CD4-positive, alpha-beta T cell treated with Interleukin-12 subunit alpha and Interleukin-12 subunit beta, for 1 hour (primary cell): ENCODE results near the gene CTSC.

Experiments used
- DNase-seq: peaks from one replicate; pipeline ENCODE4 v3.0.0-alpha.2; 2020

Gene CTSC

DNA sequence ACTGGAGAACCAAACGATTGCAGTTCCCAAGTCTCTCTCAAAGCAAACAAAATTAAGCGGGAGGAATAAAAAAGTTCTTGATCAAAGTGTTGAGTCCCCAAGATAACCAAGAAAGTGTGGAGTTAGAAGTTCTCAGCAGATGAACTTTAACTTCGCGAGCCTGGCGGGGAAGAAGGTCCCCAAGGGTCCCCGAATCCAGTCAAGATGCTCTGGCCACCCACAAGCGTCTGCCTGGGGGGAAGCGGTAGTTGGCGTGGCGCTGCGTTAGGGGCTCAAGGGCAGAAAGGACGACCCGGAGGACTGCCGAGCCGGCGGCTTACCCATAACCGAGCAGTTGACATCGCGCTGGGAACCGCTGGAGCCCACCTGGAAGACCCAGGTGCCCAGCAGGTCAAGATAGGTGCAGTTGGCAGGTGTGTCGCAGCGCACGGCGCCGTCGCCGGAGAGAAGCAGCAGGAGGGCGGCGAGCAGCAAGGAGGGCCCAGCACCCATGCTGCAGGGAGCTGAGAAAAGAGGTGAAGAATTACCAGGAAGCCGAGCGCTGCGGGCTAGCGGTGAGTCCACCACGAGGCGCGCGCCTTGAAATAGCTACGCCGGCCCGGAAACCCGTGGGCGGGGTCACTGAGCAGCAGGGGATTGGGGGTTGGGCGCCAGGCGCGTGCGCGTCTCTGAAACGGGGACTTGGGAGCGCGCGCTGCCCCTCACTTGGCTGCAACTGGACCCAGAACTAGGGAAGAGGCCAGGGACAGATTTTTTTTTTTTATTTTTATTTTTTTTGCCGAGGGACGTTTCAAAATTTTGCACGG lies at the start of gene CTSC:
Gene CTSC (minus strand): TSS at position 556 of the 806 bp plus-strand sequence. CDS start 64 bp downstream, at position 492.
- DNase-seq: peak; percentile 91

DNA sequence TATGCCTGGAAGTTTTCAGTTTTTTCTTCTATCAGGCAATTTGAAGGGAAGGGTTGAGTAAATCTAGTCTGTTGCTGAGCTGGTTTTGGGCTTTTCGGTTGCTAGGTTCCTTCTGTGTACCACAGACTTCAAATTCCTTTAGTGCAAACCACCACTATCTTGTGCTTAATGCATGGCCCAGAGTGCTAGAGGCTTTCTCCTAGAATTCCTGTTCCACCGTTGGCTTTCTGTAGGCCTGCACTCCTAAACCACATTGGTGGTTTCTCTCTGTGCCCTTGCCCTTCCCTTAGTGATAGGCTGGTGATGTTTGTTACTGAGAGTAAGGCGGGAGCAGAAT lies 47.1 kb upstream of the CTSC start:
- DNase-seq: no peak

DNA sequence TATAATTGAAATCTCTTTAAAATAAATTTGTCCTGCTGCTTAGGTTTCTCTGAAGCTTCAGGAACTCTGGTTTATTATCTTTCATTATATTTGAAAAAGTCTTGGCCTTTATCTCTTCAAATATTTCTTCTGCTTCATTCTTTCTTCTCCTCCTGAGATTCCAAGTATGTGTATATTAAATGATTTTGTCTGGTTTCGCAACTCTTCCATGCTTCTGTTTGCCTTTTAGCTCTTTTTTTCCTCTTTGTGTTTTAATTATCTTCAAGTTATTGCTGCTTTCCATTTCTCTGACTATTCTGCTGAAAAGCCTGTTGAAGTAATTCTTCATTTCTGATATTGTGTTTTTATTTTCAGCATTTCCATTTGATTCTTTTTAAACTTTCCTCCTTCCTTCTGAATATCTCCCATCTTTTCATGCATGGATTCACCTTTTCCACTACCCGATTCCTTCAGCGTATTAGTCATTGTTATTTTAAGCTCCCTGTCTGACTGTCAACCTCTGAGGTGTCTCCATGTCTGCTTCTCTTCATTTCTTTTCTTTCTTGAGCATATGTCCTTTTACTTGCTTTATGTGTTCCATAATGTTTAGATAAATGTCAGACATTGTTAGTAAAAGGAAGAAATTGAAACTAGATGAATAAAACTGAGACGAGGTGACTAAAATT lies 46.6 kb upstream of the CTSC start:
- DNase-seq: no peak

DNA sequence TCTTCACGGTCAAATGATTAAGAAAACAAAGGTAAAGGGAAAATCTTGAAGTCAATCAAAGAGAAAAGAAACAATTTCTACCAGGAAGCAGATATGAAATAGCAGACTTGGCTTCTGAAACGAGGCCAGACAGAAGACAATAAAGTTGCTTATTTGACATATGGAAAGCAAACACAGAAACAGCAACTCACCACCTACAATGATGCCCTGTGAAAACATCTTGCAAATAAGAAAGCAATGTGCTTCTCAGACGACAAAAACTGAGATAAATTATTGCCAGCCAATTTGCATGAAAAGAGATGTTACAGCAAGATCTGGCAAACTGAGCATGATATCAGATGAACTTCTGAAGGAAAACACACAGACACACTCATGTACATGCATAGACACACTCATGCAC lies 45.9 kb upstream of the CTSC start:
- DNase-seq: no peak

DNA sequence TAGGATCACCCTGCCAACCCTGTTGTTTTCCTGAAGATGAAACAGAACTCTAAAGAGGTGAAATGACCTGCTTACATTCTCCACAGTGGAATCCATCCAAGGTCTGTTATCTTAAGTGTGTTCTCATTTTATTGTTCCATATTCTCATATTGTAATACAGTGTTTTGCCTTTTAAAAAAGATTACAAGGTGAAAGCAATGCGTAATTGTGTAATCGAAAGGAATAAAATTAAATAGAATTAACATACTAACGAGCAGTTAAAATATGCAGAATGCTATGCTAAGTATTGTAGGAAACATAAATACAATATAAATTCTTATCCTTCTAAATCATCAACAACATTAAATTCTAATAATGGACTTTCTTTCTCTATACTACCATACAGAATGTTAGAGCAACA lies 41.6 kb upstream of the CTSC start:
- no peak for DNase-seq

DNA sequence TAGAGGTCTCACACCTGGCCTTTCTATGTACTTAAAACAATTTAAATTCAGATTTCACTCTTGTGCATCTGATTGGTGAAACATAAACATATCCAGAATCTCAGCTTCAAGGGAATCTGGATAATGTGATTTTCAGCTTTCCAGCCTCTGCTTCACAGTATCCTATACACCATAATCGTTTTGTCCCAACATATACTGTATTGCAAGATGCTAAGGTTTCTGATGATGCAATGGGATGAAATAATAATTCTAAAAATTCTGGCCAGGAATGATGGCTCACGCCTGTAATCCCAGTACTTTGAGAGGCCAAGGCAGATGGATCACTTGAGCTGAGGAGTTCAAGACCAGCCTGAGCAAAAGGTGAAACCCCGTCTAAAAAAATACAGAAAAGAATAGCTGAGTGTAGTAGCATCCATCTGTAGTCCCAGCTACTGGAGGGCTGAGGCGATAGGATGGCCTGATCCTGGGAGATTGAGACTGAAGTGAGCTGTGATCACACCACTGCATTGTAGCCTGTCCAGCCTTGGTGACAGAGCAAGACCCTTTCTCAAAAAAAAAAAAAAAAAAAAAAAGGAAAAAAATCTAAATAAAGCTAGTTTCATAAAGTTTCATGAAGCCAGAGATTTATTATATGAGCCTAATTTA lies 41.0 kb upstream of the CTSC start:
- no peak for DNase-seq

DNA sequence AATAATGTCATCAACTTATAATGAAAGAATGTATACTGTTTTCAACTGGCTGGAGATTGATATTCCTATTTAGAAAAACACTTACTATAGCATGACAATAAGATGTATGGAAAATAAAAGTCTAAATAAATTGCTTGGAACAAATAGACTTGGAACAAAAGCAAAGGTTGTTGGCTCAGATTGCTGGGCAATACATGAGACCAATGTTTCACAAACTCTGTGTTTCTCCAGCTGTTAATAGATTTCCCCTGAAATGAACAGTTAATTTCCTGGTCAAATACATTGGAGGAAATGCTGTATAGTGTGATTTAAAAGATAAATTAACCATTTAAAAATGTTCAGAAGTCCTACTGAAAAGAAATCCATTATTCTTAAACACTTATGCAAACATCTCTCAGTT lies 40.1 kb upstream of the CTSC start:
- no peak for DNase-seq

DNA sequence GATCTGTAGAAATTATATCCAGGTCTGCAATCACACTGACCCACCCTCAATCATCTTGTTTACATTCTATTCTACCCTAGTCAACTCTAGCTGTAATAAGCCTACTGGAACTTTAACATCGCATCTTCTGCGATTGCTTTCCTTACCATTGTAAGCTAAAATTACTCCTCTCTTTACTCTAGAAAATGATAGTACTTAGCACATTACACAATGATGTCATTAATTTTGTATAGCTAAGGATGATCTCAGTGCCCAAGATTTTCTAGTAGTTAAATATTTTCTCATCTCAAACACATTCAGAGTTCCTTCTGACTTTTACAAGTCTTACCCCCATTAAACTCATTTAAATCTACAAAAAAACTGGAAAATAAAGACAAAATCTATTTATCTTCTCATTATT lies 39.6 kb upstream of the CTSC start:
- DNase-seq: no peak

DNA sequence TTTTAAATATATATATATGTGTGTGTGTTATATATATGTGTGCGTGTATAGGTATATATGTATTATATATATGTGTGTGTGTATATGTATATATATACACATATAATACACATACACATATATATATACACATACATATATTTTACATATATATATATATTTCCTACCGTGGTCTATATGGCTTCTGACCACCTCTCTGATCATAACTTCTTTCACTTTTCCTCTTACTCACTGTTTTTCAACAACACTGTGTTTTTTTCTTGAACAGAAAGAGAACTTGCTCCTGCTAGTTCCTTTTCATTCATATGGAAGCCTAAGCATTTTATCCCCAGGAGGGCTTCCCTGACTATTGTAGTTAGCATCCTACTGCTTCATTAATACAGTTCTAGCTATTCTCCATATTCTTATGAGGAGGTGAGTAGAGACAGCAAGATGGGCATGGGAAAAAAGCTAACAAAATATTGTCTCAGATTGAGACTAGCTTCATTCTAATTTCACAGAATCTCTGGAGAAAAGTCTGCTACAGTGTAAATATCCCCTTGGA lies 38.5 kb upstream of the CTSC start:
- no peak for DNase-seq

DNA sequence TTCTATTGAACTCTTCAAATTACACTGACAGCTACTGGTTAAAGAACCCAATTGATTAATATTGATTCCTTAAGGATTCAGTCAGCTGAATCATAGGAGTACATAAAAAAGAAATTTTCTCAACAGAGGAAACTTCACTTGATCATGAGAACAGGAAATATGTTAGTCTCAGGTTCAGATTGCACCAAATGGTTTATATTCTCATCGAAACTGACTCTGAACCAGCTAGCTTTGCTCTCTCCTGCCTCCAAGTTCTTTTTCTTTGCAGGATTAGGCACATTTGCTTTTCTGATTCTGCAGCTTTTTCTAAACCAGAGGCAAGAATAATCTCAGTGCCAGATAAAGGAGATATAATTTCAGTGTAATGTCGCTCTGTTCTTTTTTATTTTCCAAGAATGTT lies 33.2 kb upstream of the CTSC start:
- DNase-seq: no peak

DNA sequence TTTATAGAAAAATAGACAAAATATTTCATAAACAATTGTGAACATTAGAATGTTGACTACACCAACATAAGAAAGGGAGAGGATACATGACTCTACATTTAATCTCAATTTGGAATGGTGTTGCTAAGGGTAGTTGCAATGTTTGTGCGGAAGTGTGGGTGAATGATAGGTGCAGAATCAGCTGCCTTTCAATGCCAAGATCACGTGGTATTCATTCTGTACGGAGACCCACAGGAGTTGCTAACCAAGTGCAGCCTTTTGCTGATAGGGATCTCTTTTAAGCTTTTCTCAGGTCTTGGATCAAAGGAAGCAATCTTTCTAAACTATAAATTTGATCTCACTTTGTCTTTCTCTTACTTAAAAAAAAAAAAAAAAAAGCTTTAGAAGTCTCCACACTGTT lies 29.8 kb upstream of the CTSC start:
- peak; percentile 28 for DNase-seq

DNA sequence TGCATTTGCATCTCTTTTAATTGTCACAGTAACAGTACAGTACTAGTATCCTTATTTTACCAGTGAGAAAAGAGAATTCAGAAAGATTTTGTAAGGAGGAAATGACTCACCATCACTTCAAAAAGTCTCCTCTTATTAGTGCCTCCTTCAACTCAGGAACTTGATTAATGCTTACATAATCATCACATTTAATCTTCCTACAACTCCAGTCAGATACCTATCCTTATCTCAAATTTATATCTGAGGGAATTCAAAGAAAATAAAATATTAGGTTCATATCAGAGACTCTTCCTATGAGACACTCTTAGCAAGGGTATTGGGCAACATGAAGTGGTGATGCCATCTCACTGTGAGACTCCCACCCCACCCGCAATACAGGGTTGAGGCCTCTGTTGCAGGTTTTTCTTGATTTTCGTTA lies 26.1 kb upstream of the CTSC start:
- no peak for DNase-seq

DNA sequence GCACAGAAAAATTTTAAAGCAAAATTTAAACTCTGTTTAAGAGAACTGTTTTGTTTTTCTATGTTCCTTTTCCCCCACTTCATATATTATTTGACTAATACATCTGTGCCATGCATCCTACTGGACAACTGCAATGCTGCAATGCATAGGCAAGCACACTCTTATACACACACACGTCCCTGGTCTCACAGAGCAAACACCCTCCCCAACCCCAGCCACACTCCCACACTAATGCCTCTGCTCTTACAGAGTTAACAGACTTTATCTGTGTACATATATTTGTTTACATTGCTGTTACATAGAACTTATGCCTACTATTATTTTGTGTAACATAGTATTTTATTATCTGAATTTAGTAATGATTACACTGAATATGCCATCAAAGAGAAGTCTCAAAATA lies 25.5 kb upstream of the CTSC start:
- DNase-seq: no peak

DNA sequence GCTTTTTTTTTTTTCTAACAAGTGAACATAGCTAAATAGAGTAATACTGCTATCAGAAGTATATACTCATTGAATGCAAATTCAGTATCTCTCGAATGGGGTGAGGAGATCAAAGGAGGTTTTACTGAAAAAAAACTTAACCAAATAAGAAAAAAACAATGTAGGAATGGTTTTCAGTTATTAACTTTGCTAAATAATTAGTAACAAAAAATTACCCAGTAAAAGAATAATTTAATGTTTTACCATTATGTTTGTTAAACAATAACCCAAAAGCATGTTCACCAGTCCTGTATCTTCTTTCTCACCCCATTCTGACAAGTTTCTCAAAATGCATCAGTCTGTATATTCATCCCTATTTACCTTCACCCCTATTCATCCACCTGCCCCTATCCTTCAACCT lies 22.6 kb upstream of the CTSC start:
- DNase-seq: no peak

DNA sequence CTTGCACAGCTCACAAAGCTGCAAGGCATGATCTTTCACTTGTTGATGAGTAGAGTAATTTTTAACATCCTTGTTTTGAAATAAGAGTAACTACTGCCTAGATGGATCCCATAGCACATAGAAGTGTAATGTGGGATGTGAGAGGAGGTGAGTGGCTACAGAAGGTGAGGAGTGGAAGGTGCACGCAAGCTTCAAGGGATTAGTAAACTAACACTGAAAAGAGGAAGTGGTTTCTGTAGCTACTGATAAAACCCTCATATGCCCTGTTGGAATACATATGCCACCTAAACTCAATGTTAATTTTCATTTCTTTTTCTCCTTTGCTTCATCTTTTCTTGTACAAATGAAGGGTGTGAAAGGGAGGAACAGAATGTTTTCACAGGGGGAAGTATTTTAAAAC lies 22.0 kb upstream of the CTSC start:
- DNase-seq: peak; percentile 19

DNA sequence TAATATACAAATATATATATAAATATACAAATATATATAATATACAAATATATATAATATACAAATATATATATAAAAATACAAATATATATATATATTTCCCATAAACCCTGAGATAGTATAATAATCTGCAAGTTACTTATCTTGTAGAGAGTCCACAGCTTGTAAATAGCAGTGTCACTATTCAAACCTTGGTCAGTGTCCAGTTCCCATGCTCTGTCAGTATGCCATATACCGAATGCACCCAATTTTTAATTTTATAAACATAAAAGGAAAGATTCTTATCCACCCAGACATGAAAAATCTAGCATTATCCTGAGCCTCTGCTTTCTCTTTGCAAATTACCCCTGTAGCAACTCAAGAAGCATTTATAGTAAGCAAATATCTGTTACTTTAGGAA lies 21.6 kb upstream of the CTSC start:
- DNase-seq: no peak

DNA sequence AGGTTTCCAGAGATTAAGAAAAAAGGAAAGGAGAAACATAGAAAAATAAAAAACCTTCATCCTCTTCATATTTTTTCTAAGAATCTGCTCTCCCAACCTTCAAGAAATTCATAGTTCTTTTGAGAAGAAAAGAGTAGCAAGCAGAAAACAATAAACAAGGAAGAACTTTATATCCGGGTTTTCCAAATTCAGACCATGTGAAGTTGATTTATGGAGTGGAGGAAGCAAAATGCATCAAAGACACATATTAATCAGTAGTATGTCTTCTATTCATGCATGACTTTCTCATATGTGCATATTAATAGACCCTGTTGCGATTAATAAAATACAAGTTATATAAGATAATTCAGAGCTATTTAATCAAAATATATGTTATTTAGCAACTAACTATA lies 20.5 kb upstream of the CTSC start:
- DNase-seq: no peak

DNA sequence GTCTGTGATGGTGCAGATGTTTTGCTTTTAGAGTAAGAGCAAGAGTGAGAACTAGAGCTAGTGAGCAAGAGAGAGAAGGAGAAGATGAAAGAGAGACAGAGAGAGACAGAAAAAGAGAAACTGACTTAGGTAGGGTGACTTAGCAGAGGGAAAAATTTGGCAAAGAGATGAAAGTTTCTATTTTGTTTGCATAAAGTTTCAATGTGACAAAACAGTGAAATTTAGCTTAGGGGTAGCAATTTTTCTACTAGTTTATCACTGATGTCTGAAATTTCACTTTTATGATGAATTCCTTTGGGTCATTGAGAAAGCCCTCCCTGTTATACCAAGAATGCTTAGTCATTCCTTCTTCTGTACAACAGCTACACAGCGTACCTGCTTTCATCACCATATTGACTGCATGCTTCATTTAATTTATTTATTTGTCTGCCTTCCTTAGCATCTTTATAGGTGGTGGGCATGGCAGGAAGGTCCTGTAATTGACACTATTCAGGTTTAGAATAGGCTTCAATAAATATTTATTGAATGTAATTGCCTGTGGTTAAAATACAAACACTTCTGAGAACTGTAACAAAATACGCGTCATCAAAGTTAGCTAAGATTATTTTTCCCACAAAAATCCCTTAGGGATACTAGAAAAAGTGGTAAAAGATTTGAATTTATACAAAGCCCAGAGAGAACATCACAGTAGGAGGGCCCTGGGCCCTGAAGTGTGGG lies 19.9 kb upstream of the CTSC start:
- DNase-seq: no peak

DNA sequence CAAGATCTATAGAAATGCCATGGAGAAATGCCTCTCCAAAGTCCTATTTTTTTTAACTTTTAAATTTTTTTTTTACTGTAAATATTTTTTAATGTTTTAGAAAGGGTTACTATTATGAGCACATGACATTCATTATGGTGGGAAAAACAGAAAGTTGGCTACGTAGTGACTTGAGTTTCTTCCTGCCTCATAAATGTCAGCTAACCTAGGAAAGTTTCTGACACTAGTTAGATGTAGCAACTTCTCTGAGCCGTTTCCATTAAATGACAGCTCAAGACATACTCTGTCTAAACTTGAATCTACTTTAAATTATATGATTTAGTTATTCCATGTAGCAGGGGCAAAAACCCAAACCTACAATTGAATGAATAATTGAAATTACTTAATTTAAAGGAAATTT lies 18.4 kb upstream of the CTSC start:
- DNase-seq: no peak

DNA sequence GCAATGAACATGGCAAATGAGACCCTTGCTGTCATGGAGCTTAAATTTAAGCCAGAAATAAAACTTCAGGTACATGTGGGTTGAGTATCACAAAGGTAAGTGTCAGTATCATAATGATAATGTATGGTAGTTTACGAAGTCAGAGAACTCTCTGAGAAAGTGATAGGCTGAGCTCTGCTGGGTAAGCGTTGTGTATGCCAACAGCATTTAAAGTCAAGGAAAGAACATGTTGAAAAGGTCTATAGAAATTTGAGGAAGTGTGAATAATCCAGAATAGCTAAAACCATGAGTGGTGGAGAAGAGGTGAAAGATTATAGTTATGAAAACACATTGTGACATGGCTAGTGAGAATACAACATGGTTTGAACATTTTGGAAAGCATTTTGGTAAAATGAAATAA lies 17.4 kb upstream of the CTSC start:
- no peak for DNase-seq

DNA sequence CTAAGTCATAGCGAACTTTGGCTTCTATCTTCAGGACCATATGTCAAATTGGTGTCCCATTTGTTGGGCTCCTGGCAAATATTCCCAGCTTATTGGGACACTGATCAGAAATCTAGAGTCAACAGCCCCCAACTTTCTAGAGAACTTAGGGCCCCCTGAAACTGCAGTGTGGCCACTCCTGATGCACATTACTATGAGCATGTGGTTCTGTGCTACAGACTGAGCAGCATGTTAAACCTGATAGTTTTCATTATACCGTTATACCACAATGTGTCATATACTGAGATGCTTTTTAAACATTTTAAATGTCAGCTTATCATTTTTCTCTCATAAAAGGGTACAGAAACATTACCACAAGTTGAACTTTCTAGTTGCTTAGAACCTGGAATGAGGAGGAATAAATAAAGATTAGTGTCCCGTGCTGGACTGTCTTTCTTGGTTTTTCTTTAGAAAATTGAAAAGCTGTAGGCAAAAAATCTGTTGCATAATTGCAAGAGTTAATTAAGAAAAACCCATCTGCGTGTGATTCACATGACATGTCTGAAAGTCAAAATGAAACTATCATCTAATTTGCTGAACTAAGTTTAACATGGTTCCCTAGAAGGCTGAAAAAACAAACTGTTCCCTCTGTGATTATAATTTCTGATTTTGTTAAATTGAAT lies 16.4 kb upstream of the CTSC start:
- DNase-seq: no peak

DNA sequence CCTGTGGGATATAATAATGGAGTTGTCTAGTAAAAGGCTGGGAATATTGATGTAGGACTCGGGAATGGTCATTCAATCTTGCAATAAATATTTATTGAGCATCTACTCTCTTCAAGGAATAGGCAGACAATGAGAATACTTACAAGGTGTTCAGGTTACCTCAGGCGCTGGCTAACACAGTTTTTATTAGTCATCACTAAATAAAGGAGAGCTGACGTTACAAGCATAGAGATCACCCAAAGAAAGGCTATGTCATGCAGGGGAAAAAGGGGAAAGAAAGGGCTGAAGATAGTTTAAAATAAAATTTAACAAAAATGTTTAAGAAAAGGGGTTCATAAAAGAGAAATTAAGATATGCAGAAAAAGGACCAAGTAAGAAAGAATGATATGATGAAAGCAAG lies 15.8 kb upstream of the CTSC start:
- DNase-seq: no peak

DNA sequence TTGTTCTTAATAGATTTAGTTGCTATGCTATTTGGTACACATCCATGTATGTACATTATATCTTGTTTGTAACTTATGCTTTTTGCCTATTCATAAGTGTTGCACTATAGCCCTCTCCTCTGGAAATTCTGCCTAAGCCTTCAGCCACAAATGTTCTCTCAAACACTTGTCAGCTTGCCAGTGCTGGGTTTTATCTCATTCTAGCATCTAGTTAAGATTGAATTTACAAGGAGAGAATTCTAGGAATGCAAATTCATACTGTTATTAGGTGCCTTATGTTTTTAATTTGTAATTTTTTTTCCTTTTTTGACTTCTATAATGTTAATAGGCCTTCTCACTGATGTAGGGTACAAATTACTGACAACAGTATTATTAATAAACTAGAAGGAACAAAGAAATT lies 14.6 kb upstream of the CTSC start:
- DNase-seq: no peak
